GM21381 (cell line): ENCODE measurements around the gene FOXO3.
"Not testable (repeated sequence)": the region's sequence is repeated elsewhere in the genome, so short reads cannot be mapped to it uniquely, and the experiment has no call there.

Experiments used
- ATAC-seq: cut with Tn5 transposase; IDR thresholded peaks from one replicate; pipeline ENCODE4 v1.9.1; 2021; ENCODE audit warnings: mild to moderate bottlenecking, moderate library complexity; ENCODE audit not compliant: unreplicated experiment

The FOXO3 gene

DNA sequence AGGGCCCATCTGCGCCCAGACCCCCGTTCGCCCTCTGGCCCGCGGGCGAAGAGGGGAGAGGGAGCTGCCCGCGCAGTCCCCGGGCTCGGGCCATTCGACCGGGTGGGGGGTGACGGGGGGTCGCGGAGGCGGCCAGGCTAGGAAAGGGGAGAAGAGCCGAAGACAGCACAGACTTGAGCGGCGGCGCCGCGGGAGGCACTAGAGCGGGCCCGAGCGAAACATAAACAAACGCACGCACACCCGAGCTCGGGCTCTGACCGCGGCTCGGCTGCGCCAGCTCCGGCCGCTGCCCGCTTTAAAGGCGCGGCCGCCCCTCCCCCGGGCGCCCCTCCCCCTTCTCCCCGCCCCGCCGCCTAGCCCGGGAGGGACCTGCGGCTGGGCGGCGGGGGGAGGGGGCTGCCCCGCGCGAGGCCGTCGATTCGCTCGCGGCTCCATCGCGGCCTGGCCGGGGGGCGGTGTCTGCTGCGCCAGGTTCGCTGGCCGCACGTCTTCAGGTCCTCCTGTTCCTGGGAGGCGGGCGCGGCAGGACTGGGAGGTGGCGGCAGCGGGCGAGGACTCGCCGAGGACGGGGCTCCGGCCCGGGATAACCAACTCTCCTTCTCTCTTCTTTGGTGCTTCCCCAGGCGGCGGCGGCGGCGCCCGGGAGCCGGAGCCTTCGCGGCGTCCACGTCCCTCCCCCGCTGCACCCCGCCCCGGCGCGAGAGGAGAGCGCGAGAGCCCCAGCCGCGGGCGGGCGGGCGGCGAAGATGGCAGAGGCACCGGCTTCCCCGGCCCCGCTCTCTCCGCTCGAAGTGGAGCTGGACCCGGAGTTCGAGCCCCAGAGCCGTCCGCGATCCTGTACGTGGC, at the start of gene FOXO3:
Gene FOXO3 (plus strand): TSS at position 455 of the 846 bp plus-strand sequence. CDS start 292 bp downstream, at position 747.
- ATAC-seq, result no peak

DNA sequence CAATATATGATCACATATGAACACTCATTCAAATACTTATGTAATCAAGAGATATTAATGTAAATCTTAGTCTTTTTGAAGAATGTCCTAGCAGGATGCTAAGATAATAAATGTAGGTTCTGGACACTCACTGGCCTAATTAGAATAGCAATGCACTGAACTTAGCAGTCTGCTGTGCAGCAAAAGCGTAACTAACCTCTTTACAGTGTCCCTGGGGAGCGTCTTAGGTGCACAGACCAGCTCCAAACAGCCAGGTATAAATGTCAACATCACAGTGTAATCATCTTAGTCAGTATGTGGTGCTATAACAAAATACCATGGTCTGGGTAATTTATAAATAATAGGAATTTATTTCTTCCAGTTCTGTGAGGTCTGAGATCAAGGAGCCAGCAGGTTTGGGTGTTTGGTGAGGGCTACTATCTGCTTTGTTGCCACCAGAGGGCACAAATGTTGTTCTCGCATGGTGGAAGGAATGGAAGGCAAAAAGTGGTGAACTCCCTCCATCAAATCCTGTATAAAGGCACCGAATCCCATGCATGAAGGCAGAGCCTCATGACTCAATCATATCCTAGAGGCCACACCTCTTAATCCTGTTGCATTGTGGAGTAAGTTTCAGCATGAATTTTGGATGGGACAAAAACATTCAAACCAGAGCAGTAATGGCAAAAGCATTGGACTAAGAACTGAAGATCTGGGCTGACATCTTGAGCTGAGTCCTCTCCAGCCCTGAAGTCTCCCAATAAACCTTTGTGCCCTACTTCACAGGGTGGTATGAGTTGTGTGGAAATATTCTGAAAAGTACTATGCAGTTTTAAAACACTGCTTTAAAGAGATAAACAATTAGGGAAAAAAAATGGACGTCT, 41.8 kb upstream of the FOXO3 start:
- no peak for ATAC-seq

DNA sequence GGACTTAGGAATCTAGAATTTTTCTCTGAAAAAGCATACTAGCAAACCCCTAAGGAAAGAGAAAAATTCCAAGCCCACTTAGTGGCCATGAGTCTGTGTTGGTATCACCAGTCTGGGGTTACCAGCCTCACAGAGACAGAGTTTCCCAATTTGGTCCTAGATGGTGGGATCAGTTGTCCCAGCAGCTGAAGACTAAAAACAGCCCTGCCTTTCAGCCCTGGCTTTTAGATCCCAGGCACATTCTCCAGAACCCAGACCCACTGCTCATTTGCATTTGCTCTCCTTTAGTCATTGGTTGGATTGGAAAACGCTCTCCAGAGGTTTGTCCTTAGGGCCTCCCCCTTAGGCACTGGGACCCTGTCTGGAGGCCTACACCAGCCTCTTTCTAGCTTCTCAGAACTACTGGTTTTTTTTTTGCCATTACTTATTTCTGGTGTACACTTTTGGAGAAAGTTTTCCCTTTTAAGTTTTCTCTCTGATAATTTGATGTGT, 39.1 kb upstream of the FOXO3 start:
- ATAC-seq, result no peak

DNA sequence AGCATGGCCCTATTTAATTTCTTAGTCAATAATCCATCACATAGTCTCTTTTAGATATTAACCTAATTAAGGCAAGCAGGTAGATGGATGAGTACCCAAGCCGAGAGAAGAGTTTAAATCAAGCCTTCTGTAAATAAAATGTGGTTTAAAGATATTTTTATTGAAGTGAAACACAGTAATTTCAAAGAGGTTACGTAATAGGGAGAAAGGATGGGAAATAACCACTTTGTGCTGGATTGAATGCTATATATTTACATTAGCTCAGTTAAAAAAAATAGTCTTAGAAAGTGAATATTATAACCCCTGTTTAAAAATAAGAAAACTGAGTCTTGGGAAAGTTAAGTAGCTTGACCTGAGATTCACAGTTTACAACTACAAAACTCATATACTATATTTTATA, 37.0 kb upstream of the FOXO3 start:
- ATAC-seq, result no peak

DNA sequence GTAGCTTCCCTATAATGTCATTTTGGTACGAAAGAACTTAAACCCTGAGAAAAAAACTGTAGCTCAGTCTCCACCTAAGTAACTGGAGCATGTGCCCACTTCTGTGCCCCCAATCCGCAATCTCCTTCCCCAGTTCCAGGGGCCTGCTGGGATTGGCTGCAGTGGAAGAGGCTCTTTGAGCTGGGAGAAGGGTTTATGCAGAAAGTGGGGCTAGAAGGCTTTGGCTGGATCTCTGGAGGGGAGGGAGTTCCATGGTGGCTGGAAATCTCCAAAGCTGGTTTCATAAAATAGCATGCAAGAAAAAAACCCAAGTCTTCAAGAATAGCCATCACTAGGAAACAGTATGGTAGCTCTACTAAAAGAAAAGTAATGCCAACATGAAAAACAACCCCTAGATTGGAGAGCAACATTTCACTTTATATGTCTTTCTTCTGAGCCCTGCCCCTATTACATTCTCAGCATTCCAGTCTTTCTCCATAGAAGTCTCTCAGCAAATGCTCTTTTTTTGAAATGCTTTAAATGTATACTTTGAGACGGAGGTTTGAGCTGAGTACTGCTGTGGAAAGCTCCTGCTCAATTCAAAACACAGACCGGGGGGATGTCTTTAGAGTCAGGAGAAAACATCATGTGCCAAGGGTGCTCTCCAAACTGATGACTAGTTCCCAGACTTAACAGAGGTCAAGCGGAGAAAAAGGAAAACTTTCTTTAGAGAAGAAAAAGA, 36.0 kb upstream of the FOXO3 start:
- ATAC-seq, result no peak

DNA sequence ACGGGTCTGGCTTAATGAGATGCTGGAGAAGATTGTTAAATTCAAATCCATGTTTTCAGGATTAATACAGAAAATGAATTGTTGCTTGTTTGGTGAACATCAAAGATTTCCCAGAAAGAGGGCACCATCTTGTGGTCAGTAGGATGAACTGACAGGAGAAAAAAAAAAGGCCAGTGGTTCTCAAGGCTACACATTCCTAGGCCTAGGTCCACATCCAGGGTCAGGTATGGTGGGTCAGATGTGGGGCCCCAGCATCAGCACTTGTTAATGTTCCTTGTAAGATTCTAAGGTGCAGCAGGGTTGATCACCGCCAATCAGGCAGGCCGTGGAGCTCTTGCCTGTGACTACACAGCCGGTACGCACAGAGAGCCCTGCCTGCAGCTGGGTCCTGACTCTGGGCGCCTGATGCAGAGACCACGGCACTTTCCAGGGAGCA, 34.0 kb upstream of the FOXO3 start:
- ATAC-seq, result no peak

DNA sequence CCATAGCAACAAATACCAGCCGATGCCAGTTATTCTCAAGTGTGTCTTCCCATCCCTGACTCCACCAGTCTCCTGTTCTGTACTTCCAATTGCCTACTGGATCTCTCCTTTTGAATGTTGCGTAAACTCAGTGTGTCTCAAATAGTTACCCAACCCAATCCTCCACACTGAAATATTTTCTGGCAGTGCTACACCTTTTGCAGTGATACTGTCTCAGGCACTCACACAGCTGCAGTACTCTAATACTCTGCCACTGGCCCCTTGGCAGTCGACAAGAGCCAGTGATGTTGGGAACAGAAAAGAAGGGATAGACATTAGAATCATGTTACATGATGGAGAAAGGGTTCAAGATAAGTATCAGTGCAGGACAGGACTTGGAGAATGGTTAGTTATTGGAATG, 31.8 kb upstream of the FOXO3 start:
- ATAC-seq, result no peak

DNA sequence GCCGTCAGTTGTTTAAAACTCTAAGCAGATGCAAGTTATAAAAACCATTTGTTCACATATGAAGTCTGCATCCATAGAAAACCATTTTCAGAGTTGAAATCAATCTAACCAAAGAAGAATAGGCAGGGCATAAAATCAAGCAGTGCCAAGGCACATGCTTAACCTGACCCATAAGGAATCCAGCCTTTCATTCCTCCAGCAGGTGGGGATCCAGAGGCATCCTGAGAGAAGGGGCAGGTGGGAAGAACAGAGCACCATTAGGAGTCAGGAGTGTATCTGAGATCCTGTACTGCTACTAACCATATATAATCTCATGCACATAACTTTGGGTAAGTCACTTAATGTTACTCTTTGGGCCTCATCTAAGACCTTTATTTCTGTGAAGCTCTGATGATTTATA, 29.4 kb upstream of the FOXO3 start:
- no peak for ATAC-seq

DNA sequence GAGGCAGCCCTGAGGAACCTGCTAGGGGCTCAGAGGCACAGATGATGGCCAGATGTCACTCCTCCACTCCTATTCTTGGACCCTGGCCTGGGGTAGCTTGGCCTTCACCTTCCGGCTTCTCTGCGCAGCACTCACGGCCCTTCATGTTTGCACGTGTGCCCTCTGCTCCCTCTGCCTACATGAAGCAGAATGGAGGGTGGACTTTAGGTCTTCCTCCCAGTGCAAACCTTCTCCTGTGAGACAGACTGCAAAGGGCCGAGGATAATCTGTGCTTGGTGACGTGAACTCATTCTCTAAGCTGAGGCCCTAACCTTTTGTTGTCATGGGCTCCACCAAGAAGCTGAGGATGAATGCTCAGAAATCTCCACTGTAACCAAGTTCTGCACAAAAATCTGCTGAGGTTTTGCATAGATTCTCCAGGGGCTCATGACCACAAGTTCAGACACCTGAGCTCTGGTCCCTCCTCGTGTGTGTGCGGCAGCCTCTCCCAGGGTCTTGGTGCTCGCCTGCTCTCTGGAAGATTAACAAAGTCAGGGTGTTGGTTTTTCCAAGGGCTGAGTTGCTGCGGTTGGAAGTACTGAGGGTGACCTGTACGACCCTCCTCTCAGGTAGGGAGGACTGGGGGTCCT, 25.5 kb upstream of the FOXO3 start:
- no peak for ATAC-seq

DNA sequence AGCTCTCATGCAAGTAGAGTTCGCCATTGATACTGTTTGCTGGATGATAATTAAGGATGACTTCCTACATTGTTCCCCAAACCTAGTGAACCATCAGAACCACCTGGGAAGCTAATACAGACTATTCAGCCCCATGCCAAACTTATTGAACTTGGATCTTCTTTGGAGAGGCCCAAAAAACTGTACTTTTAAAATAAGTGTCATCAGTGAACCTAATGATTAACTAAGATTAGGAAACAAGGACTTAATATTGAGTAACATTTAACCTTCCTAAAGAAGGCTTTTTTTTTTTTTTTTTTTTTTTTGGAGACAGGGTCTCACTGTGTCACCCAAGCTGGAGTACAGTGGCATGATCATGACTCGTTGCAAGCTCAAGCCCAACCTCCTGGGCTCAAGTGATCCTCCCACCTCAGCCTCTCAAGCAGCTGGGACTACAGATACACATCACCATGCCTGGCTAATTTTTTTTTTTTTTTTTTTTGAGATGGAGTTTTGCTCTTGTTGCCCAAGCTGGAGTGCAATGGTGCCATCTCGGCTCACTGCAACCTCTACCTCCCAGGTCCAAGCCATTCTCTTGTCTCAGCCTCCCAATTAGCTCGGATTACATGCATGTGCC, 24.7 kb upstream of the FOXO3 start:
- not testable (repeated sequence) for ATAC-seq

DNA sequence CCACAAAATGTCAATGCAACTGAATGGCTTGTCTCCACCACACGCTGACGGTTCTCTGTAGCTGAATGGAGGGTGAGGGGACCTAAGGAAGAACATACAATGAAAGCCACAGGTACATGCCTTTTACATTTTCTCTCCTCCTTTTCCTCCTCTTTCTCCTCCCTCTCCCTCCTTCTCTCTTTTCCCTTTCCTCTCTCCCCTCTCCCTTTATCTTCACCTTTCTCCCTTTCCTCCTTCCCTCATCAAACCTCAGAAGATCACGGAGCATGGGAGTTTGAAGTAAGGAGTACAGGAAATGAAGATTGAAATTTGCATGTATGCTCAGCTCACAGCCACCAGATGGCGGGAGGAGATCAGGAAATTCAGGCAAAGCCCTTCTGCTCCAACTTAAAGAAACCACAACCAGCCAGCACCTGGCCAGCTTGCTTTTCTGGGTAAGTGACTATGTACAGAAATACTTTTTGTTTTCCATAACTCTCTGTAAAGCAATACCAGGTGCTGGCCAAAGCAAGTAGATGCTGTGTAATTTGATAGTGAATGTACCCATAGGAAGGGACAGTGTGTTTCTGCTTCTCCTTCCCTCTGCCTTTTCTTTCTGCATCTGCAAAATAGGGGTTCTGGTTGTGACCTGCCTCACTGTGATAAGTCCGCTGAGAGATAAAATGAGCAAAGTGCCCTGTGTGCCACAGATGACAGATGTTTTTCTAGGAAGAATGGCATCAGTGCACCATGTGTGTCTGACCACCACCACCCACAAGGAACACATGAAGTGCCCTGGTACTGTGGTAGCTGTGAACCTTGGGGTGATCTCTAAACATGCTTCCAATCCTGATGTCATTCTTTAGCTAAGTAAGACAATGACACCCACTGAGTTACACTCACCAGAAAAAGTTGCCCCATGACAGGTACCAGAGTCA, 18.6 kb upstream of the FOXO3 start:
- no peak for ATAC-seq

DNA sequence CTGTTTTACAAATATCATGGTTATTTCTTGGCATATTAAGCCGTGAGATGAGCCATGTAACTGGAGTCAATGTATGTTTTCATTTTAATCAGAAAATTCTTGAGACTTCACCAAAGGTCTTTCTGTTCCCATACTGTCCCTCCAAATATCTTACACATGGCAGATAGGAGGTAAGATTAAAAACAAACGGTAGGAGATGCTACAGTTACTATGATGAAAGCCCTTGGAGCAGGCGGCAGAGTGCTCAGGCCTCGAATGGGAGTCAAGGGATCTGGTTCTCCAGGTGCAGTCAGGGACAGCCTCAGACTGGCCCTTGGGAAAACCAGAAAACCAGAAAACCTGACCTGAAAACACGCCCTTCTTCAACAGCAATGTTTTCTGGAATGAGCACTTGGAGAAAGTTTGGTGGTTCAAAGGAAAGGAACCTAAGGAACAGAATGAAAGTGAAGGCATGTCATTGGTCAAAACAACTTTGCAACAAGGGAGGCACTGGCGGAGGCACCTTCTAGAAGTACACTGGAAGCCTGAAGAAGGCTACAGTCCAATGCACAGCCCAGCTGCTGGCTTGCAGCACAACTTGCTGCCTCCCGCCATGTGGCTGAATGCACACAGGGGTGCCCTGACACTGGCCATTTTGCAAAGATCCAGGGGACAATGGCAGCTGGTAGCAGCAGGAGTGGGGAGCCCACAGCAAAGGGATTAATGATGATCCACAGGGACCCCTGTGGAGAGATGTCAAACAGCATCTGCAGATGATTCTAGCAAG, 17.4 kb upstream of the FOXO3 start:
- ATAC-seq, result no peak

DNA sequence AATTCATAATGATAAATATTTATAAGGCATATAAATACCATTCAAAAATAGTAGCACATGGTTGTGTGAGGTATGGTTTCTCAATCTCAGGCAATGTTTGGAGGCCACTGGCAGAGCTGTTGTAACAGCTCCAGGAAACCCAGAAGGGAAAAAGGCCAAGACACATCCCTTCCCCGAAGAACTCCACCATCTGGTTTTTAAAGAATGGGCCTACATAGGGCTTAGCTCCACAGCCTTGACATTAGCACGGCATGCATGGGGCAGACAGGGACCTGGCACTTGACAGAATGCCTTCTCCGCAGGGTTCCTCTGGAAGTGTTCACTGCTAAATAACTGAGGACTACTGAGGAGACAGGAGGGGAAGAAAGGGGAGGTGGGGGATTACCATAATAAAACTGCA, 16.1 kb upstream of the FOXO3 start:
- ATAC-seq, result no peak

DNA sequence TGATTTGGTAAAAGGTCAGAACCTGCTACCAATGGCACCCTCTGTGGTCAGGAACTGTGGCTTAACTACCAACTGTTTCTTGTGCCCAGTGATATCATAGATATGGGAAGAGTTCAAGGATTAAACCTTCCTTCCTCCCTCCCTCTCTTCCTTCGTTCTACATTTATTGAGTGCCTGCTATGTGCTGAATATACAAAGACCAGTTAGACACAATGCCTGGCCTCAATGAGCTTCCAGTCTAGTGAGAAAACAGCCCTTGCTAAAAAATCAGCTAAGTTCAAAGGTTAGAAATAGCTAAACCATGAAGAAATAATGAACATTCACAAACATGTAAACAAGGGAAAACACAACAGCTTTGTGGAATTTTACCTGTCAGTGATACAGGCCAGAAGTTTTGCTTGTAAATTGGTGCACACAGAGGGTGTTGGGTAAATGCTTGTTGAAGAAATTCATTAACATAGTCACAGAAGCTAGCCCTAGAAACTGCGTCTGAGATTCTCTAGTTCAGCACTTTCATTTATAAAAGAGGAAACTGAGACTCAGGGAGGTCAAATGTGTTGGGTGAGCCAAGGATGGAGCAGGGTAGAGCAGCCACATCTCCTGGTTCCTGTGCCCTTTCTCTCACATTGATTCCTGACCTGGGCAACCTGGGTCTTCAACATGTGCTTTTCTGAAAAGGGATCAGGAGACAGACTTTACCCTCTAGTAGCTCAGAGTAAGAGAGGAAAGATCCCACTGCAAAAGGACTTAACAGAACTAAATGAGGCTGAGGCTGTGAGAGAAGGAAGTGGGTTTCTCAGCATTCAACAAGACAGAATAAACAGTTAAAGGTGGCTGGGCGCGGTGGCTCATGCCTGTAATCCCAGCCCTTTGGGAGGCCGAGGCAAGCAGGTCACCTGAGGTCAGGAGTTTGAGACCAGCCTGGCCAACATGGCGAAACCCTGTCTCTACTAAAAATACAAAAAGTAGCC, 14.4 kb upstream of the FOXO3 start:
- ATAC-seq, result no peak

DNA sequence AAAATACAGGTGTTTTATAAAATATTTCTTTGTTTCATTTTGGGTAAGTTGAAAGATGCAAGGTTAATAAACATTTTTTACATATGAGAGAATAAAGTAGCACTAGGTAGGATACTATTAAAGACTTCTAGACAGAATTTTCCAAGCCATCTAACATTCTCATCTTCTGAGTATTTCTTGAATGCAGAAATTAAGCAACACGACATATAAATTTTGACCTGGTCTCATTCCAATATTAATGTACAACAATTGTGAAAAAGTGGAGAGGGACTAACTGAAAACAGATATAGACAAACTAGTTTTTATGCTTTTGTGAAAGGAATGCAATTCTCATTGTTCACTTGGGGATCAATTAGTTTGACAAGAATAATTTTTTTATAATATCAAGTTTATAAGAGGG, 11.5 kb upstream of the FOXO3 start:
- no peak for ATAC-seq

DNA sequence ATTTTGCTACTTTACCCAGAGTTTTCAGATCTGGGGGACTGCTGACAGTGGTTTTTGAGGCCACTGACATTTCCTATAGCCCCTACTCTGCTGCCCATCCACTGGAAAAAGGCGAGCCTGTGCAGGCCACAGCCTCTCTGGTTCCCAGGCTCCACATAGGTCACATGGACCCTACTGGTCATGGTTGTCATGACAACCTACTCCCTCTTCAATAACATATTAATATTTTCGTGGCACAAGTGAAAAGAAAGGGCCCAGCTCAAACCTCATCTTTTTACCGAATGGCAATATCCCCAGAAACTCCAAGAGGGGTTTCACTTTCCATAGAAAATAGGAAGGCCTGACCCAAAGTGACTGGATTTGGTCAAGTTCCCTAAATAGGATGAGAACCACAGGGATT, 11.0 kb upstream of the FOXO3 start:
- ATAC-seq, result no peak

DNA sequence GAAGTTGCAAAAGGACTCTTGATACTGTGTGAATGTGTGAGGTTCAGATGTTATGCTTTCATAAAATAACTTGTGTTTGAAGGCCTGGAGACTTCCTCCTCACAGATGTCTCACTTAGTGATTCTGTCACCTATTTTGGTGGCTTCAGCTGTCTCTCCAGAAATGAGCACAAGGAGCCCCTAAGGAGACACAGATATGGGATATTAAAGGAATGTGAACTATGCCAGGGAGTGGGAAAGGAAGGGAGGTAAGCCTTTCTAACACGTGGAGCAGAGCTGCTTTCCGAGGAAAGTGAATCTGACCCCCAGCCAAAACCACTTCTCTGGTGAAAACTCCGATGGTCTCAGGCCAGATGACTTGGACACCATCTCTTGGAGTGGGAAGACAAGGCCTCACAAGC, 10.5 kb upstream of the FOXO3 start:
- ATAC-seq, result no peak
